Smooth muscle cell (in vitro differentiated cells): Measurements from ENCODE around the gene KRT17. TPM values are rescaled to one million over a fixed set of nuclear protein-coding genes. Genes with fewer than 3 reads are reported as not detected.
A peak's percentile ranks its signal among the peaks of the same experiment; 100 is the strongest.
"Not testable (repeated sequence)": the region's sequence is repeated elsewhere in the genome, so short reads cannot be mapped to it uniquely, and the experiment has no call there.

ENCODE experiments used
- DNase-seq: peaks from one replicate; lab custom pipeline; 2025; ENCODE audit not compliant: unreplicated experiment; lab: John Stamatoyannopoulos, UW
- H2AFZ ChIP-seq: fragments of 200-600 bp; sonication (generic); 2 replicates; pipeline ENCODE4 v1.6.0; 2016; ENCODE audit warnings: antibody characterized with exemption, low read depth, mild to moderate bottlenecking
- H3F3A ChIP-seq: fragments of 200-600 bp; sonication (generic); 2 replicates; pipeline ENCODE4 v1.6.0; 2017; ENCODE audit warnings: antibody characterized with exemption, low read depth
- H3K27ac ChIP-seq: fragments of 200-600 bp; sonication (generic); 2 replicates; pipeline ENCODE4 v1.5.1; 2016; ENCODE audit warnings: low read depth, mild to moderate bottlenecking
- H3K27me3 ChIP-seq: fragments of 200-600 bp; sonication (generic); 2 replicates; pipeline ENCODE4 v1.6.1; 2016; ENCODE audit warnings: low read depth, mild to moderate bottlenecking
- H3K36me3 ChIP-seq: fragments of 200-600 bp; sonication (generic); 2 replicates; pipeline ENCODE4 v1.5.1; 2016; ENCODE audit warnings: low read depth
- H3K4me1 ChIP-seq: fragments of 200-600 bp; sonication (generic); 2 replicates; pipeline ENCODE4 v1.5.1; 2016; ENCODE audit warnings: low read depth
- H3K4me2 ChIP-seq: fragments of 200-600 bp; sonication (generic); 2 replicates; pipeline ENCODE4 v1.6.0; 2016; ENCODE audit warnings: mild to moderate bottlenecking
- H3K4me3 ChIP-seq: fragments of 200-600 bp; sonication (generic); 2 replicates; pipeline ENCODE4 v1.5.1; 2016; ENCODE audit warnings: mild to moderate bottlenecking
- H3K79me2 ChIP-seq: fragments of 200-600 bp; sonication (generic); 2 replicates; pipeline ENCODE4 v1.6.0; 2016; ENCODE audit warnings: low read depth, mild to moderate bottlenecking
- H3K9ac ChIP-seq: fragments of 200-600 bp; sonication (generic); 2 replicates; pipeline ENCODE4 v1.6.0; 2016; ENCODE audit warnings: low read depth
- H3K9me3 ChIP-seq: fragments of 200-600 bp; sonication (generic); replicated peaks from 2 replicates; pipeline ENCODE4 v1.5.1; 2016; ENCODE audit warnings: low read depth
- H4K20me1 ChIP-seq: fragments of 200-600 bp; sonication (generic); 2 replicates; pipeline ENCODE4 v1.6.0; 2016; ENCODE audit warnings: low read depth
- WGBS: methylation state at CpG from one replicate; pipeline ENCODE4 v1.1.7; 2016; ENCODE audit warnings: low lambda C conversion rate; 5-methylcytosine and 5-hydroxymethylcytosine counted together
- polyA plus RNA-seq: library from polyadenylated mRNA; unstranded; fragments of >200 nt; fragmentation: Nextera tagmentation; extraction: Ambion mirVana; gene quantifications from 2 replicates; pipeline ENCODE4 v1.2.1, GENCODE V29; 2016
- total RNA-seq: library from RNA; depleted of rRNA; stranded (reverse); fragments of >200 nt; gene quantifications from 2 replicates; pipeline ENCODE4 v1.2.3, GENCODE V29; 2014
- TF ChIP-seq, protein P1 (sequence below): fragments of 200-600 bp; sonication (generic); IDR thresholded peaks from 2 replicates; pipeline ENCODE4 v1.5.1; 2017; ENCODE audit warnings: borderline replicate concordance, mild to moderate bottlenecking, antibody characterized with exemption; ENCODE audit not compliant: insufficient read depth, poor library complexity, severe bottlenecking

Gene KRT17
- total and polyA plus RNA-seq, 2 experiments from 2014 or later = 869 to 1,591 TPM

DNA sequence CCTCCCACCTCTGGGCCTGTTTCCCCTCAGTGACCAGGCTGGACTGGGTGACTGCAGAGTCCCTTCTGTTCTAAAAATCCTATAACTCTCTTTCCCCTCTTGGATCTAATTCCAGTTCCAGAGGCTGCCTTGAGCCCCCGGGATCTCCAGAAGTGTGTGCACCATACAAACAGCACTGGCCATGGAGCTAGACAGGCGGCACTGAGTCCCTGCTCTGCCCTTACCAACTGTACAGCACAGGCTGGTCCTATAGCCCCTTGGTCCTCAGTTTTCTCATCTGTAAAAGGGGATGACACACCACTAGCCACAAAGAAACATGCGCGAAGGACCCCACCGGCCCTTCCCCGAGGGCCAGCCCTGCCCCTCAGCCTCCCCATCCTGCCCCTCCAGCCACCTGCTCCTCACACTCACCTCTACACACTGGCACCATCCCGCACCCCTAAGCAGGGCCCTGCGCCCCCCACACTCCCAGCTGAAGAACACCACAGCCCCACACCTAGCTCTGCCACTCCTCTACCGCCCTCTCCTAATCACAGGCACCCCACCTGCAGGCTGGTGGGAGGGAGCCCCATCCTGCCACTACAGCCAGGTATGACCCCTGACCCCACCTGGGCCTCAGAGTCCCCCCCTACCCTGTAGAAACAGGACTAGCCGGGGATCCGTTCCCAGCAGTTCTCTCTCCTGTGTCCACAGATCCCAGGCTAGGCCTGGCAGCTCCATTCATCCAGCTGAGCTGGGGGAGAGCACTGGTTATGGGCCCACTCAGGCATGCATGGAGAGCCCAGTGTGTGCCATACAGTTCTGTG lies 10.9 kb downstream of the KRT17 start:
- H3K9me3 ChIP-seq = no peaks in the 10 kb centered on the region
- no peaks in the 10 kb centered on the region for H3F3A ChIP-seq
- H3K79me2 ChIP-seq = no peaks in the 10 kb centered on the region
- no peak overlapping the region for H3K4me3 ChIP-seq
- no peak overlapping the region for H3K9ac ChIP-seq
- no peak for DNase-seq
- 89% methylated on average over 7 of the region's 11 CpGs for WGBS
- TF ChIP-seq, protein P1, sequence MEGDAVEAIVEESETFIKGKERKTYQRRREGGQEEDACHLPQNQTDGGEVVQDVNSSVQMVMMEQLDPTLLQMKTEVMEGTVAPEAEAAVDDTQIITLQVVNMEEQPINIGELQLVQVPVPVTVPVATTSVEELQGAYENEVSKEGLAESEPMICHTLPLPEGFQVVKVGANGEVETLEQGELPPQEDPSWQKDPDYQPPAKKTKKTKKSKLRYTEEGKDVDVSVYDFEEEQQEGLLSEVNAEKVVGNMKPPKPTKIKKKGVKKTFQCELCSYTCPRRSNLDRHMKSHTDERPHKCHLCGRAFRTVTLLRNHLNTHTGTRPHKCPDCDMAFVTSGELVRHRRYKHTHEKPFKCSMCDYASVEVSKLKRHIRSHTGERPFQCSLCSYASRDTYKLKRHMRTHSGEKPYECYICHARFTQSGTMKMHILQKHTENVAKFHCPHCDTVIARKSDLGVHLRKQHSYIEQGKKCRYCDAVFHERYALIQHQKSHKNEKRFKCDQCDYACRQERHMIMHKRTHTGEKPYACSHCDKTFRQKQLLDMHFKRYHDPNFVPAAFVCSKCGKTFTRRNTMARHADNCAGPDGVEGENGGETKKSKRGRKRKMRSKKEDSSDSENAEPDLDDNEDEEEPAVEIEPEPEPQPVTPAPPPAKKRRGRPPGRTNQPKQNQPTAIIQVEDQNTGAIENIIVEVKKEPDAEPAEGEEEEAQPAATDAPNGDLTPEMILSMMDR = no peak
- H2AFZ ChIP-seq = no peak overlapping the region
- peak overlapping the region; percentile 44 for H3K27ac ChIP-seq
- H3K36me3 ChIP-seq = no peaks in the 10 kb centered on the region
- no peaks in the 10 kb centered on the region for H3K4me1 ChIP-seq
- no peak overlapping the region for H3K4me2 ChIP-seq
- no peaks in the 10 kb centered on the region for H4K20me1 ChIP-seq
- H3K27me3 ChIP-seq = no peaks in the 10 kb centered on the region

DNA sequence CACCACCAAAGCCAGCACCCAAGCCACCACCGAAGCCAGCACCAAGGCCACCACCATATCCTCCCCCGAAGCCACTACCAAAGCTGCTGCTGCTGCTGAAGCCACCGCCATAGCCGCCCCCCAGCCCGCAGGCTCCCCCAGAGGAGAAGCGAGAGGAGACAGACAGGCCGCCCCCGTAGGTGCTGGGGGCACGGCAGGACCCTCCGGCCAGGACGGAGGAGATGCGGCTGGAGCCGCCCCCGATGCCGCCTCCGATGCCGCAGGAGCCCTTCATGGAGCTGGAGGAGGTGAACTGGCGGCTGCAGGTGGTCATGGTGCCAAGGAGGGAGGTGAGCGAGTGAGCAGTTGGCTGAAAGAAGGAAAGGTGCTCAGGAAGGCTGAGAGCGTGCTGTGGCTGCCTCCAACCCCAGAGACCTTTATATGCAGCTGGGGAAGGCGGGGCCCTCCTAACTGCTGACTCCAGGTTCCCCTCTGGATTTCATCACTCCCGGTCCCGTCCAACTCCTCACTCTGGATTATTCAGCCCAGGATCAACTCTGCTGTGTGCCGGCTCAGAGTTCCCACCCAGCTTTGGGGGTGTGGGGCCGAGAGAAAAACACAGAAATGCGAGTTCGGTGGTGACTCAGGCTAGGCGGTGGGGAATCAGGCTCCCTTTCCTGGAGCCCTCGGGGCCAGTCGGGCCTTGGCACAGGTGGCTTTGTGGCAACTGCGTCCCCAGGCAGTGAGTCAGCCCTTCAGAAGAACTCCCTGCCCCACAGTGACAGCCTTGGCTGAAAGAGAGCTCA lies 11.8 kb downstream of the KRT17 start, which contains the start of gene KRT16:
Gene KRT16, minus strand, starts transcription at position 392 of the 785 bp plus-strand sequence. Its CDS starts 79 bp downstream, at position 313.
- not testable (repeated sequence) for H3K27me3 ChIP-seq, H3K9me3 ChIP-seq, H3K9ac ChIP-seq, H2AFZ ChIP-seq, H3K36me3 ChIP-seq, H3K4me1 ChIP-seq, H3K4me2 ChIP-seq, H4K20me1 ChIP-seq, H3K4me3 ChIP-seq, DNase-seq, H3K79me2 ChIP-seq, H3F3A ChIP-seq
- WGBS = 72% methylated on average over 31 of the region's 31 CpGs
- peak within 1 kb of the TSS; percentile 44 for H3K27ac ChIP-seq

DNA sequence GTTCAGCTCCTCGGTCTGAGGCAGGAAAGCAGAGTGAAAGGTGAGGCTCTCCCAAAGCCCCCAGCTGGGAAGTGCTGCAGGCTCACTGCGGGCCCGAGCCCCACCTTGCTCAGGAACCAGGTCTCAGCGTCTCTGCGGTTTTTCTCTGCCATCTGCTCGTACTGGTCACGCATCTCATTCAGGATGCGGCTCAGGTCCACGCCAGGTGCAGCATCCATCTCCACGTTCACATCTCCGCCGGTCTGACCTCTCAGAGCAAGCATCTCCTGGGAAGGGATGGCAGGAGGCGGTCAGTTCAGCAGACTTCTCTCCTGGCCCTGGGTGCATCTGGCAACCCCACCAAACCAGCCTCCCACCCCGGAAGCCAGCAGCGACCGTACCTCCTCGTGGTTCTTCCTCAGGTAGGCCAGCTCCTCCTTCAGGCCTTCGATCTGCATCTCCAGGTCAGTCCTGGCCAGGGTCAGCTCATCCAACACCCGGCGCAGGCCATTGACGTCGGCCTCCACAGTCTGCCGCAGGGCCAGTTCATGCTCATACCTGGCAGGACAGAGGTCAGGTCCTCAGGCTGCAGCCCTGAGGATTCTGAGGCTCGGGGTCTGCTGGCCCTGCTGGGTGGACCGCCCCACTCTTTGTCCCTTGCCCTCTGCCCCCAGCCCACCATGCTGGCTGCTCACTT lies 13.3 kb downstream of the KRT17 start:
- Histone ChIP-seq H3K27ac (no peak overlapping the region), H3K9me3 (no peaks in the 10 kb centered on the region), H3K4me2 (no peak overlapping the region), H3K36me3 (no peaks in the 10 kb centered on the region), H3K4me3 (no peak overlapping the region), H3K27me3 (no peaks in the 10 kb centered on the region), H2AFZ (no peak overlapping the region), H3F3A (no peaks in the 10 kb centered on the region), H4K20me1 (no peaks in the 10 kb centered on the region), H3K79me2 (no peaks in the 10 kb centered on the region), H3K9ac (no peak overlapping the region), H3K4me1 (no peaks in the 10 kb centered on the region)
- DNase-seq = no peak
- TF ChIP-seq, protein P1 = no peak
- WGBS = 91% methylated on average over 25 of the region's 25 CpGs

DNA sequence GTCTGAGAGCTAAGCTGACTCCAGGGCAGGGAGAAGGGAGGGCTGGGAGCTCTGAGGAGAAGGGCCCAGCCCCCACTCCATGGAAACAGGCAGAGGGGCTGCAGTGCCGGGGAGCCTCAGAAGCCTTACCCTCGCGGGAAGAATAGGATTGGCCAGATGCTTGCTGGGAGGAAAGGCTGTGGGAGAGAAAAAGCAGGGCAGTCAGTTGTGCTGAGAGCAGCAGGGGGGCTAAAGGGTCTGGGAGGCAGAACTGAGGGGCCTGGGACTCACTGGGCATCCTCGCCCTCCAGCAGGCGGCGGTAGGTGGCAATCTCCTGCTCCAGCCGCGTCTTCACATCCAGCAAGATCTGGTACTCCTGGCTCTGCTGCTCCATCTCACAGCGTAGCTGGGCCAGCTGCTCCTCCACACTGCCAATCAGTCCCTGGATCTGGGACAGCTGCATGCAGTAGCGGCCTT lies 14.3 kb downstream of the KRT17 start:
- not testable (repeated sequence) for H3K9me3 ChIP-seq, H3K4me2 ChIP-seq, H3K79me2 ChIP-seq, H3K36me3 ChIP-seq, H2AFZ ChIP-seq, H3K27ac ChIP-seq, H3F3A ChIP-seq, DNase-seq, H3K4me1 ChIP-seq, H3K27me3 ChIP-seq, H3K4me3 ChIP-seq, H3K9ac ChIP-seq, H4K20me1 ChIP-seq
- WGBS = 29% methylated on average over 9 of the region's 10 CpGs
- TF ChIP-seq, protein P1 = peak; percentile 26

DNA sequence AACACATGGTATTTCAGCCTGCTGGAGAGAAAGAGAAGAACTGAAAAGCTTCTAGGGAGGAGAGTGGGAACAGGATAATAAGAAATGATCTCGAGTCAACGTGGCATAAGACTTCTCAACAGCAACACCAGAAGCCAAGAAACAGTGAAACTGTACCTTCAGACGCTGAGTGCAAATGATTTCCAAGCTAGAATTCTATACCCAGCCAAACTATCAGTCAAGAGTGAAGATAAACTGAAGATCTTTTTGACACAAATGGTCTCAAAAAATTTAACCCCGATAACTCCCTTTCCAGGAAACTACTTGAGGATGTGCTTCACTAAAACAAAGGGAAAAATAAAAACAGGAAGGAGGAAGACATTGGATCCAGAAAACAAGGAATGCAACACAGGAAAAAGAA lies 17.4 kb downstream of the KRT17 start:
- not testable (repeated sequence) for DNase-seq, H3K27ac ChIP-seq, H3K4me3 ChIP-seq, H3K4me1 ChIP-seq, H3K9ac ChIP-seq, H3K9me3 ChIP-seq, H4K20me1 ChIP-seq, H3K27me3 ChIP-seq, H3K4me2 ChIP-seq, H2AFZ ChIP-seq, H3F3A ChIP-seq, H3K36me3 ChIP-seq, H3K79me2 ChIP-seq
- WGBS = 77% methylated on average over 4 of the region's 4 CpGs
